Endothelial cell of umbilical vein (primary cell): ENCODE measurements around the gene HBS1L. TPM values are rescaled to one million over a fixed set of nuclear protein-coding genes. Genes with fewer than 3 reads are reported as not detected.

ENCODE experiments used
- BruUV-seq: library from RNA; stranded (reverse); fragments of 400-500 nt; replicated peaks from 2 replicates; lab custom pipeline; 2021; lab: Mats Ljungman, UMichigan
- CTCF ChIA-PET: fragments of 300-600, 350-600 bp; sonication (Branson Sonifier 250); formaldehyde crosslinking; loops from one replicate; lab custom pipeline; 2021; ENCODE audit warnings: antibody characterized with exemption, inconsistent platforms; lab: Charles Lee
- POLR2A ChIA-PET: fragments of 300-600, 350-600 bp; sonication (Branson Sonifier 250); formaldehyde crosslinking; loops from one replicate; lab custom pipeline; 2021; ENCODE audit warnings: antibody characterized with exemption, inconsistent platforms; lab: Charles Lee
- DNase-seq: peaks from one replicate; pipeline ENCODE4 v3.0.0-alpha.2; 2011; ENCODE audit warnings: low read depth, low spot score
- FAIRE-seq: peaks from 2 replicates; lab custom pipeline; 2011; peaks lifted over from hg19 to GRCh38; lab: Jason Lieb, UNC
- H2AFZ ChIP-seq: 2 replicates; pipeline ENCODE4 v1.6.0; 2012; ENCODE audit warnings: low read depth, low read length, control low read depth, inconsistent platforms
- H3K27ac ChIP-seq: 2 replicates; pipeline ENCODE4 v1.5.1; 2011; ENCODE audit warnings: low read depth, mild to moderate bottlenecking, control low read depth, low read length, moderate library complexity; ENCODE audit not compliant: insufficient read depth
- H3K27me3 ChIP-seq, 2 experiments: 2 replicates each; pipeline versions ENCODE4 v1.6.0 to v1.6.1; 2011; ENCODE audit warnings: low read length in 2 of 2, mixed read lengths in 1 of 2; ENCODE audit not compliant: control insufficient read depth in 2 of 2, insufficient read depth in 2 of 2
- H3K36me3 ChIP-seq, 2 experiments: 2 replicates in 1 of 2; 3 replicates in 1 of 2; pipeline ENCODE4 v1.5.1; 2011; ENCODE audit warnings: low read length in 2 of 2, mild to moderate bottlenecking in 1 of 2, moderate library complexity in 1 of 2; ENCODE audit not compliant: control insufficient read depth in 2 of 2, insufficient read depth in 2 of 2; ENCODE audit errors: extremely low read depth in 1 of 2
- H3K4me1 ChIP-seq: 3 replicates; pipeline ENCODE4 v1.5.1; 2011; ENCODE audit warnings: mild to moderate bottlenecking, low read length; ENCODE audit not compliant: control insufficient read depth, insufficient read depth; ENCODE audit errors: extremely low read depth
- H3K4me2 ChIP-seq: 2 replicates; pipeline ENCODE4 v1.6.1; 2011; ENCODE audit warnings: low read length, control low read depth, mixed read lengths; ENCODE audit not compliant: insufficient read depth
- H3K4me3 ChIP-seq, 3 experiments: fragments of 200-600 bp in 1 of 3; sonication (generic), shearing (Covaris generic) in 1 of 3; replicated peaks in 1 of 3; 2 replicates each; pipeline ENCODE4 v1.5.1; 2011 to 2016; ENCODE audit warnings: control low read depth in 3 of 3, low read length in 3 of 3, mild to moderate bottlenecking in 2 of 3, inconsistent platforms in 1 of 3, low read depth in 1 of 3, moderate library complexity in 1 of 3; ENCODE audit not compliant: insufficient read depth in 1 of 3
- H3K79me2 ChIP-seq: 2 replicates; pipeline ENCODE4 v1.6.0; 2012; ENCODE audit warnings: low read length, inconsistent platforms; ENCODE audit not compliant: control insufficient read depth, insufficient read depth
- H3K9ac ChIP-seq: replicated peaks from 2 replicates; pipeline ENCODE3; 2011; ENCODE audit warnings: low read length, control low read depth; ENCODE audit not compliant: insufficient read depth; ENCODE audit errors: extremely low read depth
- H3K9me1 ChIP-seq: replicated peaks from 3 replicates; pipeline ENCODE4 v1.6.0; 2011; ENCODE audit warnings: mild to moderate bottlenecking, low read length; ENCODE audit not compliant: control insufficient read depth, insufficient read depth; ENCODE audit errors: extremely low read depth
- H3K9me3 ChIP-seq: replicated peaks from 2 replicates; pipeline ENCODE4 v1.5.1; 2012; ENCODE audit warnings: low read length, inconsistent platforms; ENCODE audit not compliant: control insufficient read depth, insufficient read depth
- H4K20me1 ChIP-seq: replicated peaks from 2 replicates; pipeline ENCODE3; 2011; ENCODE audit warnings: mild to moderate bottlenecking, low read length; ENCODE audit not compliant: control insufficient read depth, insufficient read depth; ENCODE audit errors: extremely low read depth
- CTCF ChIP-seq, 2 donors: IDR thresholded peaks; 1 replicate in 1 of 2; 2 replicates in 1 of 2; pipeline ENCODE4 v1.5.1; 2011; ENCODE audit warnings: low read length in 2 of 2, mild to moderate bottlenecking in 2 of 2, moderate library complexity in 2 of 2, control low read depth in 1 of 2, inconsistent platforms in 1 of 2, low read depth in 1 of 2; ENCODE audit not compliant: insufficient read depth in 1 of 2; ENCODE audit errors: extremely low read depth in 1 of 2
- EZH2 ChIP-seq: IDR thresholded peaks from 2 replicates; pipeline ENCODE4 v1.6.1; 2012; ENCODE audit warnings: borderline replicate concordance, low read depth, mild to moderate bottlenecking, moderate library complexity, low read length, inconsistent platforms; ENCODE audit not compliant: severe bottlenecking
- FOS ChIP-seq: IDR thresholded peaks from 2 replicates; pipeline ENCODE4 v1.6.1; 2011; ENCODE audit warnings: mild to moderate bottlenecking, low read length, moderate library complexity, borderline replicate concordance; ENCODE audit not compliant: insufficient read depth
- GATA2 ChIP-seq: IDR thresholded peaks from 2 replicates; pipeline ENCODE4 v1.7.0; 2011; ENCODE audit warnings: low read depth, mild to moderate bottlenecking, moderate library complexity, mixed read lengths, low read length; ENCODE audit not compliant: insufficient read length, insufficient read depth
- JUN ChIP-seq: IDR thresholded peaks from 2 replicates; pipeline ENCODE4 v1.6.1; 2011; ENCODE audit warnings: borderline replicate concordance, low read depth; ENCODE audit not compliant: insufficient read length, insufficient read depth
- MAX ChIP-seq: IDR thresholded peaks from 2 replicates; pipeline ENCODE4 v1.6.1; 2011; ENCODE audit not compliant: insufficient read depth, insufficient read length
- MYC ChIP-seq: IDR thresholded peaks from one replicate; pipeline ENCODE4 v1.6.1; 2011; ENCODE audit warnings: mild to moderate bottlenecking, low read depth, low read length
- POLR2A ChIP-seq: IDR thresholded peaks from 2 replicates; pipeline ENCODE4 v1.6.1; 2012; ENCODE audit warnings: low read depth, mild to moderate bottlenecking, control low read depth, low read length
- POLR2AphosphoS5 ChIP-seq: IDR thresholded peaks from 2 replicates; pipeline ENCODE4 v1.6.1; 2012; ENCODE audit warnings: low read depth, mild to moderate bottlenecking, control low read depth, low read length, moderate library complexity; ENCODE audit not compliant: insufficient read depth
- dilution Hi-C: fragments of 300-500 bp; cut with MboI; formaldehyde crosslinking; loops from one replicate; pipeline ENCODE4 v1.15.0; 2019; ENCODE audit warnings: low sequenced_read_pairs; ENCODE audit not compliant: extremely low pct_ligation_motif_present
- intact Hi-C: fragments of 100-400 bp; cut with micrococcal nuclease; formaldehyde crosslinking; loops from one replicate; pipeline ENCODE4 v1.10.0; 2022
- polyA plus RNA-seq, 4 experiments: library from polyadenylated mRNA; depleted of rRNA in 3 of 4; stranded (reverse) in 3 of 4; unstranded in 1 of 4; fragments of >200 nt; gene quantifications; 2 replicates each; pipeline versions ENCODE4 v1.2.1 to v1.2.3, GENCODE V29; 2011 to 2012; ENCODE audit warnings: missing spikeins in 1 of 4
- total RNA-seq: library from RNA; stranded (reverse); gene quantifications from 2 replicates; pipeline ENCODE4 v1.2.3, GENCODE V29; 2021

HBS1L gene
- total and polyA plus RNA-seq, 2 donors (not counting 3 experiments of a cell fraction or from before 2014, with no cell fraction given): 23.7 to 74.6 TPM

- intact Hi-C loops (no loop called here), dilution Hi-C loops (no loop called here)
- H4K20me1 ChIP-seq: no peaks in the 10 kb centered on the region
- POLR2A ChIA-PET: no interaction called here
- CTCF ChIA-PET: no interaction called here
- no peak for DNase-seq
- no peaks in the 10 kb centered on the region for H3K9me1 ChIP-seq
- no peak overlapping the region for H3K4me2 ChIP-seq
- no peak overlapping the region for H2AFZ ChIP-seq
- FAIRE-seq: no peak
- BruUV-seq: no TSS peak
- no peak overlapping the region for H3K9ac ChIP-seq
- no peaks in the 10 kb centered on the region for H3K79me2 ChIP-seq
- H3K4me1 ChIP-seq: no peaks in the 10 kb centered on the region
- H3K4me3 ChIP-seq: no peak overlapping the region
- no peaks in the 10 kb centered on the region for H3K36me3 ChIP-seq
- peaks cover 10 to 18% of the 10 kb centered on the region in 2 experiments for H3K27me3 ChIP-seq
- H3K9me3 ChIP-seq: no peaks in the 10 kb centered on the region
- H3K27ac ChIP-seq: no peak overlapping the region
- no peak for TF ChIP-seq JUN
- TF ChIP-seq EZH2: no peak
- TF ChIP-seq POLR2A: no peak
- TF ChIP-seq CTCF (IDR thresholded peaks at IDR 0.05; ENCODE audit: extremely low read depth in 1 of 2, insufficient read depth in 1 of 2, low read depth in 1 of 2, low read length in 2 of 2): no peak
- TF ChIP-seq MAX: no peak
- no peak for TF ChIP-seq MYC
- no peak for TF ChIP-seq FOS
- no peak for TF ChIP-seq POLR2AphosphoS5
- TF ChIP-seq GATA2: no peak
Measured at GRCh38 chr6:135084001-135084915, 29.6 kb upstream of the HBS1L start.
